ENCODE measurements around the gene EME1. TPM values are rescaled to one million over a fixed set of nuclear protein-coding genes. Genes with fewer than 3 reads are reported as not detected.

EME1 gene
- total RNA-seq, 1 experiment from 2014 or later: 20.0 TPM

- no peak for DNase-seq
- H3K4me2 ChIP-seq (ENCODE audit: low read length): no peak overlapping the region
- H3K9me3 ChIP-seq (ENCODE audit: low read length): no peaks in the 10 kb centered on the region
- BruUV-seq (replicated peaks): no TSS peak
- no peaks in the 10 kb centered on the region for H3K4me1 ChIP-seq (ENCODE audit: insufficient read depth, low read length)
- no peaks in the 10 kb centered on the region; the same call in 1 of the 2 replicates for H4K20me1 ChIP-seq (ENCODE audit: low read length)
- ChIA-PET POLR2A (ENCODE audit: unreplicated experiment) (no interaction called here), CTCF (no interaction called here)
- no peaks in the 10 kb centered on the region for H3F3A ChIP-seq (ENCODE audit: low read length, unreplicated experiment)
- intact Hi-C loops (cut with micrococcal nuclease): no loop called here
- no peaks in the 10 kb centered on the region for H3K79me2 ChIP-seq (ENCODE audit: low read length)
- H3K27ac ChIP-seq (ENCODE audit: low read length): no peak overlapping the region
- H3K9me2 ChIP-seq (replicated peaks; ENCODE audit: low read length): no peaks in the 10 kb centered on the region
- no peak overlapping the region for H2AFZ ChIP-seq (ENCODE audit: low read length)
- no peaks in the 10 kb centered on the region for H3K27me3 ChIP-seq (ENCODE audit: low read length)
- no peak overlapping the region for H3K4me3 ChIP-seq (ENCODE audit: low read length)
- H3K36me3 ChIP-seq (ENCODE audit: low read depth, low read length): peaks cover 44% of the 10 kb centered on the region
- no peak for TF ChIP-seq CTCF (conservative IDR thresholded peaks at IDR 0.05; ENCODE audit: low read depth, low read length)
- TF ChIP-seq EZH2phosphoT487 (IDR thresholded peaks at IDR 0.05; ENCODE audit: borderline replicate concordance, low read length): no peak
- no peak for ATAC-seq
- no peak overlapping the region for H3K9ac ChIP-seq (ENCODE audit: low read length)
These were observed 18.3 kb upstream of the EME1 start for GRCh38 chr17:50354776-50355175.

GRCh38 chr17:50355336-50355700 lies 17.7 kb upstream of the EME1 start:
- Histone ChIP-seq H3F3A (ENCODE audit: low read length, unreplicated experiment) (no peaks in the 10 kb centered on the region), H3K9ac (ENCODE audit: low read length) (no peak overlapping the region), H3K27me3 (ENCODE audit: low read length) (no peaks in the 10 kb centered on the region), H3K4me3 (ENCODE audit: low read length) (no peak overlapping the region), H3K9me3 (ENCODE audit: low read length) (no peaks in the 10 kb centered on the region), H3K36me3 (ENCODE audit: low read depth, low read length) (peaks cover 44% of the 10 kb centered on the region), H4K20me1 (ENCODE audit: low read length) (no peaks in the 10 kb centered on the region; the same call in 1 of the 2 replicates), H3K79me2 (ENCODE audit: low read length) (no peaks in the 10 kb centered on the region), H3K4me1 (ENCODE audit: insufficient read depth, low read length) (no peaks in the 10 kb centered on the region), H3K27ac (ENCODE audit: low read length) (no peak overlapping the region), H3K9me2 (replicated peaks; ENCODE audit: low read length) (no peaks in the 10 kb centered on the region), H2AFZ (ENCODE audit: low read length) (no peak overlapping the region), H3K4me2 (ENCODE audit: low read length) (no peak overlapping the region)
- no peak for DNase-seq
- POLR2A ChIA-PET (ENCODE audit: unreplicated experiment): interaction anchor here (0.5 to 0.7 kb wide), 2 partner anchors 10 to 98 kb away, joined by 3 read pairs; no protein-coding TSS in a partner anchor
- CTCF ChIA-PET: no interaction called here
- no peak for TF ChIP-seq EZH2 (IDR thresholded peaks at IDR 0.05; ENCODE audit: low read length, unreplicated experiment)
- no peak for TF ChIP-seq EZH2phosphoT487 (IDR thresholded peaks at IDR 0.05; ENCODE audit: borderline replicate concordance, low read length)
- TF ChIP-seq CTCF (conservative IDR thresholded peaks at IDR 0.05; ENCODE audit: low read depth, low read length): no peak
- no peak for ATAC-seq
- BruUV-seq (replicated peaks): no TSS peak
- intact Hi-C loops (cut with micrococcal nuclease): no loop called here

GRCh38 chr17:50355701-50356341 lies 17.2 kb upstream of the EME1 start:
- intact Hi-C loops (cut with micrococcal nuclease): no loop called here
- Histone ChIP-seq H3K36me3 (ENCODE audit: low read depth, low read length) (peaks cover 44% of the 10 kb centered on the region), H3F3A (ENCODE audit: low read length, unreplicated experiment) (no peaks in the 10 kb centered on the region), H3K27me3 (ENCODE audit: low read length) (no peaks in the 10 kb centered on the region), H3K9me2 (replicated peaks; ENCODE audit: low read length) (no peaks in the 10 kb centered on the region), H4K20me1 (ENCODE audit: low read length) (no peaks in the 10 kb centered on the region; the same call in 1 of the 2 replicates), H3K4me1 (ENCODE audit: insufficient read depth, low read length) (no peaks in the 10 kb centered on the region), H3K4me3 (ENCODE audit: low read length) (no peak overlapping the region), H2AFZ (ENCODE audit: low read length) (no peak overlapping the region), H3K27ac (ENCODE audit: low read length) (no peak overlapping the region), H3K9ac (ENCODE audit: low read length) (no peak overlapping the region), H3K4me2 (ENCODE audit: low read length) (no peak overlapping the region), H3K9me3 (ENCODE audit: low read length) (no peaks in the 10 kb centered on the region), H3K79me2 (ENCODE audit: low read length) (no peaks in the 10 kb centered on the region)
- ATAC-seq (no peak), DNase-seq (no peak)
- TF ChIP-seq EZH2phosphoT487 (IDR thresholded peaks at IDR 0.05; ENCODE audit: borderline replicate concordance, low read length) (no peak), CTCF (conservative IDR thresholded peaks at IDR 0.05; ENCODE audit: low read depth, low read length) (no peak), EZH2 (IDR thresholded peaks at IDR 0.05; ENCODE audit: low read length, unreplicated experiment) (no peak)
- POLR2A ChIA-PET (ENCODE audit: unreplicated experiment): interaction anchor here (0.5 to 0.7 kb wide), 2 partner anchors 10 to 99 kb away, joined by 3 read pairs; no protein-coding TSS in a partner anchor
- CTCF ChIA-PET: no interaction called here
- BruUV-seq (replicated peaks): no TSS peak
